G401 (cell line): ENCODE results near the gene ZNF45. TPM values are rescaled to one million over a fixed set of nuclear protein-coding genes. Genes with fewer than 3 reads are reported as not detected.
A peak's percentile ranks its signal among the peaks of the same experiment; 100 is the strongest.
"Not testable (repeated sequence)": the region's sequence is repeated elsewhere in the genome, so short reads cannot be mapped to it uniquely, and the experiment has no call there.

Source experiments
- DNase-seq: peaks from one replicate; pipeline ENCODE4 v3.0.0-alpha.2; 2015; ENCODE audit warnings: low spot score
- in situ Hi-C: cut with HindIII; loops from 2 replicates; pipeline ENCODE4 v1.10.0; 2016; ENCODE audit warnings: low sequenced_read_pairs, mixed read lengths
- total RNA-seq: library from RNA; depleted of rRNA; stranded (reverse); fragments of >200 nt; shearing (Covaris generic); gene quantifications from 2 replicates; pipeline ENCODE4 v1.2.3, GENCODE V29; 2014; rRNA removed

ZNF45 gene
- total RNA-seq = 21.8 and 35.1 TPM in 2 replicates

GRCh38 chr19:43934985-43935708 is at the start of gene ZNF45:
ZNF45 (minus strand) TSS chr19:43935282; CDS start chr19:43922185, 13,097 bp downstream.
- peak; percentile 95 for DNase-seq
- in situ Hi-C loops = no loop called here

DNA sequence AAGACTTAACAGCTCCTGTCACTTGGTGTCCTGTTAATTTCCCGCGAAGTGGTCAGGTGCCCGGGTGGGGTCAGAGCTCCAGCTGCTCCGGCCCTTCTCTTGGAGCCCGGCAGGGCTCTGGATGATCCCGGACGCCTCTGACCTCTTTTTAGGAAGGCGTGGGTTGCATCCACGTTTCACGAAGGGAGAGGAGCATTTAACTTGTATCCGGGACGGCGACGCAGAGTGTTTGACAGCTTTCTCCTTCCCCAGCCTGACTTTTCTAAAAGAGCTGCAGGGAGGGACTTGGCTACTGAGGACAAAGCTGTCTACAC is 49.6 kb upstream of the ZNF45 start:
- in situ Hi-C loops = no loop called here
- no peak for DNase-seq

DNA sequence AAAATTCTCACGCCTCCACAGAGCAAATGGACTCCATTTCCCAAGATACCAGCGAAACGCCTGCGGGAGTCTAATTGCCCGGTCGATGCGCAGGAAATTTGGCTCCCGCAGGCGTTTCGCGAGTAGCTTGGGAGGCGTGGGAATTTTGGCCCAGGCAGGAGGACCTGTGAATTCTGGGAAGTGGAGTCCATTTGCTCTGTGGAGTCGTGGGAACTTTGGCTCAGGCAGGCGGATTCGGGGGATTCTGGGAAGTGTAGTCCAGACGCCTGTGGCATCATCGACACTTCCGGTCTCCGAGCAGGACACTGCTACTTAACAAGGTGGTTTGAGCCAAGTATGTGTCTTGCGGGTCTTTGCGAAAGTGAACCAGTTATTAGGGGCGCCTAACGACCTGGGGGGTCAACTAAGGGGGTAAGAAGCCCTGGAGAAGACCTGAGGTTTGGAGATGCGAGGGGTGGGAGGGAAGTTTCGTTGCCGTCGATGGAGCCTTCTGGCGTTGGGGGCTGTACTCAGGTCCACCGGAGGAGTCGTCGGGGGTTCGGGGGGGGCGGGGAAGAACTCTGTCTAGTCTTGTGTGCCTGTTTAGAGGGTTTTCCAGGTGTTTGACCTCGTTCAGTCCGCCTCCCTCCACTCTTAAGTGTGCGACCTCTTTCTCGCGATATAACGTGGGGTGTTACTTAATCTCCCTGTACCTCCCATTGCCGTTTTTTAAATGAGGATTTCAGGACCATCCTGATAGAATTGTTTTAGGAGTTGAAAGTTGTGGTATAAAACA is 49.0 kb upstream of the ZNF45 start, which contains the start of gene ZNF155:
Gene ZNF155, plus strand, starts transcription at position 277 of the 775 bp plus-strand sequence. CDS start 4,356 bp downstream, outside the sequence.
- peak; percentile 99 for DNase-seq
- in situ Hi-C loops = no loop called here

GRCh38 chr19:43983544-43983911 is 48.4 kb upstream of the ZNF45 start:
- no peak for DNase-seq
- in situ Hi-C loops = no loop called here

DNA sequence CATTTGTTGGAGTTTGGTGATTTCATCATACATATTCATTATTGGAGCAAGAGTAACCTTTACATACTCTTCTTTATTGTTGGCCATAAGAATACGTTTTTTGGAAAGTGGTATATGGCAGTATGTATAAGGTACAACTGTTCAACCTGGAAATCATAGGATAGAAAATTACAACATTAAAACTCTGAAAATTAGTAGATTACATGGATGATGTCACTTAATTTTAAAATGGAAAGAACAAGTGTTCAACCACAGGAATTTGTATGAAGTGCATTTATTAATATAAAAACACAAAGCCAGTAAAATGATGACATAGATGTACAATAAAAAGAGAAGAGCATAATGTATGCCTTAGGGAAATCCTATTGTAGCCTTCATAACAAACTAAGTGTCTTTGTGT is 41.6 kb upstream of the ZNF45 start:
- no peak for DNase-seq
- in situ Hi-C loops = no loop called here

GRCh38 chr19:43966079-43966694 is 31.1 kb upstream of the ZNF45 start:
- in situ Hi-C loops = no loop called here
- DNase-seq = no peak

DNA sequence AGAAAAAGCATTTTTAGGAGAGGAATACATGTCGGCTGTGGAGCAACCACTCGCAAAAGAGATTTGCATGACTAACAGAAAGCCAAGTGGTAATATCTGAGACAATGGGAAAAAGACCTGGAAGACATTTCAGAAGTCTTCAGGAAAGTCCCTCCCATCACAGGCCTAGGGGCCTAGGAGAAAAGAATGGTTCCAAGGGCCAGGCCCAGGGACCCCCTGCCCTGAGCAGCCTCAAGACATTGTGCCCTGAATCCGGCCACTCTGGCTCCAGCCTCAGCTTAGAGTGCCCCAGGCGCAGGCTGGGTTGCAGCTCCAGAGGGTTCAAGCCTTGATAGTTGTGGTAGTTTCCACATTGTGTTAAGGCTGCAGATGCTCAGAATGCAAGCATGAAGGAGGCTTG is 25.3 kb upstream of the ZNF45 start:
- in situ Hi-C loops = no loop called here
- DNase-seq = no peak

- in situ Hi-C loops = no loop called here
- DNase-seq = no peak
These were observed 22.8 kb upstream of the ZNF45 start for GRCh38 chr19:43957891-43958290.

GRCh38 chr19:43956827-43957226 is 21.7 kb upstream of the ZNF45 start:
- in situ Hi-C loops = no loop called here
- DNase-seq = no peak

- in situ Hi-C loops = no loop called here
- peak; percentile 96 for DNase-seq
These were observed 16.0 kb upstream of the ZNF45 start, which contains the start of gene ZNF221 for GRCh38 chr19:43950834-43951645. ZNF221 (plus strand) TSS chr19:43951228; CDS start chr19:43962727, 11,499 bp downstream.

GRCh38 chr19:43949803-43950202 is 14.7 kb upstream of the ZNF45 start:
- in situ Hi-C loops, DNase-seq: not testable (repeated sequence)

DNA sequence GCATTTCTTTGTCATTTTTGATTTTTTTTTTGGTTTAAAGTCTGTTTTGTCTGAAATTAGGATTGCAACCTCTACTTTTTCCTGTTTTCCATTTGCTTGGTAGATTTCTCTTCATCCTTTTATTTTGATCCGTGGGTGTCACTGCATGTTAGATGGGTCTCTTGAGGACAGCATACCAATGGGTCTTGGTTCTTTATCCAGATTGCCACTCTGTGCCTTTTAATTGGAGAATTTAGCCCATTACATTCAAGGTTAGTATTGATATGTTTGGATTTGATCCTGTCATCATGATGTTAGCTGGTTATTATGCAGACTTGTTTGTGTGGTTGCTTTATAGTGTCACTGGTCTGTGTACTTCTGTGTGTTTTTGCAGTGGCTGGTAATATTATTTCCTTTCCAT is 12.3 kb upstream of the ZNF45 start:
- DNase-seq = not testable (repeated sequence)

DNA sequence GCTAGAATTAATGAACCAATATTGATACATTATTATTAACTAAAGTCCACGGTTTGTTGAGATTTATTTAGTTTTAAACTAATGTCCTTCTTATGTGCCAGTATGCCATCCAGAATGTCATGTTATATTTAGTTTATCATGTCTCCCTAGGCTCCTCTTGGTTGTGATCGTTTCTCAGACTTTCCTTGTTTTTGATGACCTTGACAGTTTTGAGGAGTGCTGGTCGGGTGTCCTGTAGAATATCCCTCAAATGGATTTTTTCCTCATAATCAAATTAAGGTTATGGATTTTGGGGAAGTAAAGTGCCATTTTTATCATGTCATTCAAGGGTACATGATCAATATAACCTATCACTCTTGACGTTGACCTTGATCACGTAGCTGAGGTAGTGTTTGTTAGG is 6.1 kb upstream of the ZNF45 start:
- in situ Hi-C loops = no loop called here
- no peak for DNase-seq

More for the DNA sequence above, 12.3 kb upstream of the ZNF45 start:
- in situ Hi-C loops = not testable (repeated sequence)

DNA sequence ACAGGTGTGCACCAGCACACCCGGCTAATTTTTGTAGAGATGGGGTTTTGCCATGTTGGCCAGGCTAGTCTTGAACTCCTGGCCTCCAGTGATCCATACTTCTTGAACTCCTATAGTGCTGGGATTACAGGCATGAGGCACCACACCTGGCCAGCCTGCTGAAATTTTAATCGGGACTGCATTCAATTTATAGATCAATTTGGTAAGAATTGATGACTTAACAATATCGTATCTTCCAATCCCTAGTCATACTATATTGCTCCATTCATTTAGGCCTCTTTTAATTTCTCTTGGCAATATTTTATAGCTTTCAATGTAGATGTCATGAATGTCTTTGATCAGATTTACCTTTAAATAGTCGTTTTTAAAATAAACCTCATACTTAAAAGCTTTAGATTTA is 5.6 kb upstream of the ZNF45 start:
- in situ Hi-C loops = no loop called here
- DNase-seq = no peak

DNA sequence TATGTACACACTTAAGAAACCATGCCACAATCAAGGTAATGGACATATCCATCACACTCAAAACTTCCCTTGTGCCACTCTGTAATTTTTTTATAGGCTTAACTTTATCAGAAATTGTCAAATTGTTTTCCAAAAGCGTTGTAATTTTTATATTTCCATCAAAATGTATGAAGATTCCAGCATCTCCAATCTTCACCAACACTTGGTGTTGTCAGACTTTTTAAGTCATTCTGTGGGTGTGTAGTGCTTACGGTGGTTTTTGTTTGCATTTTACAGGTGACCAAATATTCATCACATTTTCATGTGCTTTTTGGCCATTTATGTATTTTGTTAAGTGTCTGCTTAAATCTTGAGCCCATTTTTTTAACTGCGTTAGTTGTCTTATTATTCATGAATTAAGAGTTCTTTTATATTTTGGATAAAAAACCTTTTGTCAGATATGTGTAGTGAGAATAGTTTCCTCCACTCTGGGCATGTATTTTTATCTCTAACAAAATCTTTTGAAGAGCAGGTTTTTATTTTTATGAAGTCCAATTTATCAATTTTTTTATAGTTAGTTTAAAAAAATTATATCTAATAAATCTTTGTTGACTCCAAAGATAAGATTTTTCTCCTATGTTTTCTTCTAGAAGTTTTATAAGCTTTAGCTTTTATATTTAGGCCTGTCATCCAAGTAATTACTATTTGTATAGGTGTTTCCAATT is 4.6 kb upstream of the ZNF45 start:
- DNase-seq = no peak
- in situ Hi-C loops = no loop called here

- DNase-seq = no peak
- in situ Hi-C loops = no loop called here
These were observed 1.1 kb upstream of the ZNF45 start for GRCh38 chr19:43936188-43936587.

DNA sequence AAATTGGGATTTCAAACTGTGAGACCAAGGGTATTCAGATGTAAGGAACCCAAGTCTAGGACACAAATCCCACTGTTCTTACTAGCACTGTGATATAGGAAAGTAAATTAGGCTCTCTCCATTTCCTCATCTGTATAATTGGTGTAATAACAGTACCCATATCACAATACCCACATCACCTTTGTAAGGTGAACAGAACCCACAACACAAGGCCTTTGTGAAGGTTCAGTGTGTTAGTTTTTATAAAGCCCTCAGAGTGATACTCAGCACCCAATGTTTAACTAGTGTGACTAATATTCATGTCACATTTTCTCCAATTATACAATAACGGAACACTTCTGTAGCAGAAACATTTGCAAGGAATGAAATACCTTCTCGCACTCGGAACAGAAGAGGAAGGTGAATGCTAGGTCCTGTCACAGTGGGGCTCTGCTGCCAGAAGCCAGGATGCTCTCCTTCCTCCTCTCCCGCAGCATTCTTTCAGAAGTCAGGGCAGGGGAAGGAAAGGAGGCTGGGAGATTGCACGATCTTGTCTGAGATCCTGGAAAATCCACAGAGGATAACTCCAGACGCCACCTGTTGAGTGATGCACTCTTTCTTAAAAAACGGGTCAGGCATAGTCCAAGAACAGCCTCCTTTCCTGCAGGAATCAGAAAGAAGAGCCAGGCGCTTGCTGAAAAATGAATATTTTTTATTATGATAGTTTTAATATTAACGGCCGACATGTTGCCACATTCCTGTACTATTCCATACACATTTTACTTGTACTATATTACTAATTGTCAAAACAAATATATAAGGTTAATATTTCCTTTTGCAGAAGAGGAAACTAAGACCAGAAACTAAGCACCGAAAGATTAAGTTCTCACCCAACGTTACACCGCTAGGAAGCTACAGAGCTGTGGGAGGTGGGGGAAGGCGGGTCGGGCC is 762 bp downstream of the ZNF45 start:
- DNase-seq = no peak
- in situ Hi-C loops = no loop called here

- DNase-seq = no peak
- in situ Hi-C loops = no loop called here
These were observed 6.3 kb downstream of the ZNF45 start for GRCh38 chr19:43928820-43929219.
